Endothelial cell of umbilical vein (primary cell): ENCODE data around the gene ARHGAP15. TPM values are rescaled to one million over a fixed set of nuclear protein-coding genes. Genes with fewer than 3 reads are reported as not detected.

ENCODE experiments used
- BruUV-seq: library from RNA; stranded (reverse); fragments of 400-500 nt; replicated peaks from 2 replicates; lab custom pipeline; 2021; lab: Mats Ljungman, UMichigan
- CTCF ChIA-PET: fragments of 300-600, 350-600 bp; sonication (Branson Sonifier 250); formaldehyde crosslinking; loops from one replicate; lab custom pipeline; 2021; ENCODE audit warnings: antibody characterized with exemption, inconsistent platforms; lab: Charles Lee
- POLR2A ChIA-PET: fragments of 300-600, 350-600 bp; sonication (Branson Sonifier 250); formaldehyde crosslinking; loops from one replicate; lab custom pipeline; 2021; ENCODE audit warnings: antibody characterized with exemption, inconsistent platforms; lab: Charles Lee
- DNase-seq: peaks from one replicate; pipeline ENCODE4 v3.0.0-alpha.2; 2011; ENCODE audit warnings: low read depth, low spot score
- FAIRE-seq: peaks from 2 replicates; lab custom pipeline; 2011; peaks lifted over from hg19 to GRCh38; lab: Jason Lieb, UNC
- H2AFZ ChIP-seq: 2 replicates; pipeline ENCODE4 v1.6.0; 2012; ENCODE audit warnings: low read depth, low read length, control low read depth, inconsistent platforms
- H3K27ac ChIP-seq: 2 replicates; pipeline ENCODE4 v1.5.1; 2011; ENCODE audit warnings: low read depth, mild to moderate bottlenecking, control low read depth, low read length, moderate library complexity; ENCODE audit not compliant: insufficient read depth
- H3K27me3 ChIP-seq, 2 experiments: 2 replicates each; pipeline versions ENCODE4 v1.6.0 to v1.6.1; 2011; ENCODE audit warnings: low read length in 2 of 2, mixed read lengths in 1 of 2; ENCODE audit not compliant: control insufficient read depth in 2 of 2, insufficient read depth in 2 of 2
- H3K36me3 ChIP-seq, 2 experiments: 2 replicates in 1 of 2; 3 replicates in 1 of 2; pipeline ENCODE4 v1.5.1; 2011; ENCODE audit warnings: low read length in 2 of 2, mild to moderate bottlenecking in 1 of 2, moderate library complexity in 1 of 2; ENCODE audit not compliant: control insufficient read depth in 2 of 2, insufficient read depth in 2 of 2; ENCODE audit errors: extremely low read depth in 1 of 2
- H3K4me1 ChIP-seq: 3 replicates; pipeline ENCODE4 v1.5.1; 2011; ENCODE audit warnings: mild to moderate bottlenecking, low read length; ENCODE audit not compliant: control insufficient read depth, insufficient read depth; ENCODE audit errors: extremely low read depth
- H3K4me2 ChIP-seq: 2 replicates; pipeline ENCODE4 v1.6.1; 2011; ENCODE audit warnings: low read length, control low read depth, mixed read lengths; ENCODE audit not compliant: insufficient read depth
- H3K4me3 ChIP-seq, 3 experiments: fragments of 200-600 bp in 1 of 3; sonication (generic), shearing (Covaris generic) in 1 of 3; replicated peaks in 1 of 3; 2 replicates each; pipeline ENCODE4 v1.5.1; 2011 to 2016; ENCODE audit warnings: control low read depth in 3 of 3, low read length in 3 of 3, mild to moderate bottlenecking in 2 of 3, inconsistent platforms in 1 of 3, low read depth in 1 of 3, moderate library complexity in 1 of 3; ENCODE audit not compliant: insufficient read depth in 1 of 3
- H3K79me2 ChIP-seq: 2 replicates; pipeline ENCODE4 v1.6.0; 2012; ENCODE audit warnings: low read length, inconsistent platforms; ENCODE audit not compliant: control insufficient read depth, insufficient read depth
- H3K9ac ChIP-seq: replicated peaks from 2 replicates; pipeline ENCODE3; 2011; ENCODE audit warnings: low read length, control low read depth; ENCODE audit not compliant: insufficient read depth; ENCODE audit errors: extremely low read depth
- H3K9me1 ChIP-seq: replicated peaks from 3 replicates; pipeline ENCODE4 v1.6.0; 2011; ENCODE audit warnings: mild to moderate bottlenecking, low read length; ENCODE audit not compliant: control insufficient read depth, insufficient read depth; ENCODE audit errors: extremely low read depth
- H3K9me3 ChIP-seq: replicated peaks from 2 replicates; pipeline ENCODE4 v1.5.1; 2012; ENCODE audit warnings: low read length, inconsistent platforms; ENCODE audit not compliant: control insufficient read depth, insufficient read depth
- H4K20me1 ChIP-seq: replicated peaks from 2 replicates; pipeline ENCODE3; 2011; ENCODE audit warnings: mild to moderate bottlenecking, low read length; ENCODE audit not compliant: control insufficient read depth, insufficient read depth; ENCODE audit errors: extremely low read depth
- EZH2 ChIP-seq: IDR thresholded peaks from 2 replicates; pipeline ENCODE4 v1.6.1; 2012; ENCODE audit warnings: borderline replicate concordance, low read depth, mild to moderate bottlenecking, moderate library complexity, low read length, inconsistent platforms; ENCODE audit not compliant: severe bottlenecking
- FOS ChIP-seq: IDR thresholded peaks from 2 replicates; pipeline ENCODE4 v1.6.1; 2011; ENCODE audit warnings: mild to moderate bottlenecking, low read length, moderate library complexity, borderline replicate concordance; ENCODE audit not compliant: insufficient read depth
- GATA2 ChIP-seq: IDR thresholded peaks from 2 replicates; pipeline ENCODE4 v1.7.0; 2011; ENCODE audit warnings: low read depth, mild to moderate bottlenecking, moderate library complexity, mixed read lengths, low read length; ENCODE audit not compliant: insufficient read length, insufficient read depth
- JUN ChIP-seq: IDR thresholded peaks from 2 replicates; pipeline ENCODE4 v1.6.1; 2011; ENCODE audit warnings: borderline replicate concordance, low read depth; ENCODE audit not compliant: insufficient read length, insufficient read depth
- MAX ChIP-seq: IDR thresholded peaks from 2 replicates; pipeline ENCODE4 v1.6.1; 2011; ENCODE audit not compliant: insufficient read depth, insufficient read length
- MYC ChIP-seq: IDR thresholded peaks from one replicate; pipeline ENCODE4 v1.6.1; 2011; ENCODE audit warnings: mild to moderate bottlenecking, low read depth, low read length
- POLR2A ChIP-seq: IDR thresholded peaks from 2 replicates; pipeline ENCODE4 v1.6.1; 2012; ENCODE audit warnings: low read depth, mild to moderate bottlenecking, control low read depth, low read length
- POLR2AphosphoS5 ChIP-seq: IDR thresholded peaks from 2 replicates; pipeline ENCODE4 v1.6.1; 2012; ENCODE audit warnings: low read depth, mild to moderate bottlenecking, control low read depth, low read length, moderate library complexity; ENCODE audit not compliant: insufficient read depth
- dilution Hi-C: fragments of 300-500 bp; cut with MboI; formaldehyde crosslinking; loops from one replicate; pipeline ENCODE4 v1.15.0; 2019; ENCODE audit warnings: low sequenced_read_pairs; ENCODE audit not compliant: extremely low pct_ligation_motif_present
- intact Hi-C: fragments of 100-400 bp; cut with micrococcal nuclease; formaldehyde crosslinking; loops from one replicate; pipeline ENCODE4 v1.10.0; 2022
- polyA plus RNA-seq, 4 experiments: library from polyadenylated mRNA; depleted of rRNA in 3 of 4; stranded (reverse) in 3 of 4; unstranded in 1 of 4; fragments of >200 nt; gene quantifications; 2 replicates each; pipeline versions ENCODE4 v1.2.1 to v1.2.3, GENCODE V29; 2011 to 2012; ENCODE audit warnings: missing spikeins in 1 of 4
- total RNA-seq: library from RNA; stranded (reverse); gene quantifications from 2 replicates; pipeline ENCODE4 v1.2.3, GENCODE V29; 2021
- TF ChIP-seq, protein P1 (sequence below), 2 donors: IDR thresholded peaks; 1 replicate in 1 of 2; 2 replicates in 1 of 2; pipeline ENCODE4 v1.5.1; 2011; ENCODE audit warnings: low read length in 2 of 2, mild to moderate bottlenecking in 2 of 2, moderate library complexity in 2 of 2, control low read depth in 1 of 2, inconsistent platforms in 1 of 2, low read depth in 1 of 2; ENCODE audit not compliant: insufficient read depth in 1 of 2; ENCODE audit errors: extremely low read depth in 1 of 2

The ARHGAP15 gene
- total and polyA plus RNA-seq, 2 donors (not counting 3 experiments of a cell fraction or from before 2014, with no cell fraction given) = not detected

DNA sequence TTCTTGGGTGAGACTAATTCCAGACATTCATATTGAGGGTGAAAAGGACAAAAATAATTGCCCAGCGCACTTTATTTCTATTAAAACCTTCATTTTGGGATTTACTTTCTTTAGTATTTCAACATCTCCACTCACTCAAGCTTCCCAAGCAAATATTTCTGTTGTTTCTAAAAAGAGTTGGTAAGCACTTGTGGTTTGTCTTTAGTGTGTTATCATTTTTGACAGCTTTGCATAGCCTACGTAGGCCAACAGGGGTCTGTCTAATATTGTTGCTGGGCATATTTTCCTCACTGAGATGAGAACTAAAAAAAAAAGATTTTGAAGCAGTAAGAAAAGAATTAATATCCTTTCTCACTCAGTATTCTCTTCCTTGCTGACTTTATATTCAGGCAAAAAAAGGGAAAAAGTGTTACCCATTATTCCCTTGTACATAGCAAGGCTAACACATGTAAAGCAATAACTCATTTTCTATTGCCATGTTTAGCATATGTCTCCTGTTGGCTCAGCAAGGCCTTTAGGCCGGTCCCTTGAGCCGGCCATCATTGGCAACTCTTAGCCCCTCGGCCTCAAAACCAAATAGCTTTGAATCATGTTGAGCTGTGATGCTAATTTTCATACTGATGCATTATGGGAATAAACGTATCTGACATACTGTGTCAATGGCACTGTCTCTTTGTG is 494.2 kb downstream of the ARHGAP15 start:
- intact Hi-C loops = no loop called here
- no peak for FAIRE-seq
- H4K20me1 ChIP-seq = no peaks in the 10 kb centered on the region
- no peaks in the 10 kb centered on the region for H3K9me3 ChIP-seq
- no TSS peak for BruUV-seq
- H2AFZ ChIP-seq = no peak overlapping the region
- no peaks in the 10 kb centered on the region for H3K79me2 ChIP-seq
- H3K4me1 ChIP-seq = no peaks in the 10 kb centered on the region
- no peak overlapping the region for H3K9ac ChIP-seq
- no peaks in the 10 kb centered on the region for H3K36me3 ChIP-seq
- CTCF ChIA-PET = interaction anchor here (0.6 to 0.8 kb wide), 2 partner anchors 24 to 34 kb away, joined by 3 read pairs; no protein-coding TSS in a partner anchor
- no peak overlapping the region for H3K4me3 ChIP-seq
- no peak for TF ChIP-seq GATA2
- TF ChIP-seq MYC = no peak
- TF ChIP-seq, protein P1, sequence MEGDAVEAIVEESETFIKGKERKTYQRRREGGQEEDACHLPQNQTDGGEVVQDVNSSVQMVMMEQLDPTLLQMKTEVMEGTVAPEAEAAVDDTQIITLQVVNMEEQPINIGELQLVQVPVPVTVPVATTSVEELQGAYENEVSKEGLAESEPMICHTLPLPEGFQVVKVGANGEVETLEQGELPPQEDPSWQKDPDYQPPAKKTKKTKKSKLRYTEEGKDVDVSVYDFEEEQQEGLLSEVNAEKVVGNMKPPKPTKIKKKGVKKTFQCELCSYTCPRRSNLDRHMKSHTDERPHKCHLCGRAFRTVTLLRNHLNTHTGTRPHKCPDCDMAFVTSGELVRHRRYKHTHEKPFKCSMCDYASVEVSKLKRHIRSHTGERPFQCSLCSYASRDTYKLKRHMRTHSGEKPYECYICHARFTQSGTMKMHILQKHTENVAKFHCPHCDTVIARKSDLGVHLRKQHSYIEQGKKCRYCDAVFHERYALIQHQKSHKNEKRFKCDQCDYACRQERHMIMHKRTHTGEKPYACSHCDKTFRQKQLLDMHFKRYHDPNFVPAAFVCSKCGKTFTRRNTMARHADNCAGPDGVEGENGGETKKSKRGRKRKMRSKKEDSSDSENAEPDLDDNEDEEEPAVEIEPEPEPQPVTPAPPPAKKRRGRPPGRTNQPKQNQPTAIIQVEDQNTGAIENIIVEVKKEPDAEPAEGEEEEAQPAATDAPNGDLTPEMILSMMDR (IDR thresholded peaks at IDR 0.05; ENCODE audit: extremely low read depth in 1 of 2, insufficient read depth in 1 of 2, low read depth in 1 of 2, low read length in 2 of 2) = no peak
- no peak for TF ChIP-seq FOS
- TF ChIP-seq POLR2A = no peak
- no peak for TF ChIP-seq EZH2
- TF ChIP-seq MAX = no peak
- no peak for TF ChIP-seq JUN
- TF ChIP-seq POLR2AphosphoS5 = no peak
- dilution Hi-C loops = no loop called here
- no peaks in the 10 kb centered on the region for H3K27me3 ChIP-seq
- no peak for DNase-seq
- H3K4me2 ChIP-seq = no peak overlapping the region
- H3K9me1 ChIP-seq = no peaks in the 10 kb centered on the region
- POLR2A ChIA-PET = no interaction called here
- H3K27ac ChIP-seq = no peak overlapping the region
